ENCODE measurements around the gene COX6B2.
"Not testable (repeated sequence)": the region's sequence is repeated elsewhere in the genome, so short reads cannot be mapped to it uniquely, and the experiment has no call there.

COX6B2 gene

GRCh38 chr19:55341595-55342531, 12.7 kb downstream of the COX6B2 start:
- DNase-seq (ENCODE audit: low read depth) = no peak

GRCh38 chr19:55341171-55341588, 13.3 kb downstream of the COX6B2 start:
- DNase-seq (ENCODE audit: low read depth) = peak; percentile 64

- DNase-seq (ENCODE audit: low read depth) = no peak
Observed at GRCh38 chr19:55340784-55341147, 13.8 kb downstream of the COX6B2 start.

- no peak for DNase-seq (ENCODE audit: low read depth)
Observed at GRCh38 chr19:55339889-55340783, 14.4 kb downstream of the COX6B2 start.

GRCh38 chr19:55339105-55339888, 15.2 kb downstream of the COX6B2 start, which contains the start of gene KMT5C:
Gene KMT5C, plus strand, starts transcription at chr19:55339876. Its CDS starts 2,061 bp downstream, at chr19:55341937.
- DNase-seq (ENCODE audit: low read depth) = peak; percentile 100

GRCh38 chr19:55336101-55336500, 18.4 kb downstream of the COX6B2 start:
- DNase-seq (ENCODE audit: low read depth) = no peak

- no peak for DNase-seq (ENCODE audit: low read depth)
Observed at GRCh38 chr19:55333870-55334269, 20.6 kb downstream of the COX6B2 start.

GRCh38 chr19:55329791-55330190, 24.7 kb downstream of the COX6B2 start:
- DNase-seq (ENCODE audit: low read depth) = peak; percentile 29

GRCh38 chr19:55328774-55329318, 25.7 kb downstream of the COX6B2 start:
- not testable (repeated sequence) for DNase-seq (ENCODE audit: low read depth)

- DNase-seq (ENCODE audit: low read depth) = no peak
Observed at GRCh38 chr19:55325172-55325571, 29.3 kb downstream of the COX6B2 start, which contains the start of gene TMEM150B. Gene TMEM150B, minus strand, starts transcription at chr19:55325341. Its CDS starts 4,305 bp downstream, at chr19:55321036.

GRCh38 chr19:55324662-55325061, 29.9 kb downstream of the COX6B2 start:
- DNase-seq (ENCODE audit: low read depth) = no peak

- no peak for DNase-seq (ENCODE audit: low read depth)
Observed at GRCh38 chr19:55322204-55322885, 32.2 kb downstream of the COX6B2 start.

- no peak for DNase-seq (ENCODE audit: low read depth)
Observed at GRCh38 chr19:55321466-55322137, 32.9 kb downstream of the COX6B2 start.

- DNase-seq (ENCODE audit: low read depth) = no peak
Observed at GRCh38 chr19:55320844-55321419, 33.6 kb downstream of the COX6B2 start.

- DNase-seq (ENCODE audit: low read depth) = peak; percentile 38
Observed at GRCh38 chr19:55319785-55320184, 34.7 kb downstream of the COX6B2 start.

- DNase-seq (ENCODE audit: low read depth) = no peak
Observed at GRCh38 chr19:55316646-55317045, 37.9 kb downstream of the COX6B2 start.

GRCh38 chr19:55315956-55316525, 38.5 kb downstream of the COX6B2 start:
- DNase-seq (ENCODE audit: low read depth) = no peak

GRCh38 chr19:55314396-55314795, 40.1 kb downstream of the COX6B2 start:
- DNase-seq (ENCODE audit: low read depth) = no peak
